Mucosa of gallbladder (tissue), 1 donor: ENCODE measurements around the gene IL1RAPL2. TPM values are rescaled to one million over a fixed set of nuclear protein-coding genes. Genes with fewer than 3 reads are reported as not detected.
A peak's percentile ranks its signal among the peaks of the same experiment; 100 is the strongest.
"Not testable (repeated sequence)": the region's sequence is repeated elsewhere in the genome, so short reads cannot be mapped to it uniquely, and the experiment has no call there.

Source experiments
- DNase-seq: peaks from one replicate; pipeline ENCODE4 v3.0.0-alpha.2; 2020; ENCODE audit warnings: low spot score
- total RNA-seq: library from RNA; stranded (reverse); gene quantifications from one replicate; pipeline ENCODE4 v1.2.1, GENCODE V29; 2021
- donor health status: DM: no; HTN: no; CAD: no.

Gene IL1RAPL2
- total RNA-seq, 1 donor from 2014 or later = 0.35 TPM

- peak; percentile 42 for DNase-seq
Measured at GRCh38 chrX:104670051-104670450, 104.1 kb downstream of the IL1RAPL2 start.

GRCh38 chrX:104677517-104677916 lies 111.5 kb downstream of the IL1RAPL2 start:
- not testable (repeated sequence) for DNase-seq

- DNase-seq = no peak
Measured at GRCh38 chrX:104679175-104679574, 113.2 kb downstream of the IL1RAPL2 start.

GRCh38 chrX:104681214-104681613 lies 115.2 kb downstream of the IL1RAPL2 start:
- DNase-seq = no peak

- DNase-seq = no peak
Measured at GRCh38 chrX:104684077-104684476, 118.1 kb downstream of the IL1RAPL2 start.

GRCh38 chrX:104695593-104695992 lies 129.6 kb downstream of the IL1RAPL2 start:
- DNase-seq = no peak

- DNase-seq = no peak
Measured at GRCh38 chrX:104696667-104697066, 130.7 kb downstream of the IL1RAPL2 start.

GRCh38 chrX:104697294-104697693 lies 131.3 kb downstream of the IL1RAPL2 start:
- DNase-seq = no peak

- no peak for DNase-seq
Measured at GRCh38 chrX:104707042-104707441, 141.0 kb downstream of the IL1RAPL2 start.

- no peak for DNase-seq
Measured at GRCh38 chrX:104707572-104707971, 141.6 kb downstream of the IL1RAPL2 start.

GRCh38 chrX:104712515-104712914 lies 146.5 kb downstream of the IL1RAPL2 start:
- DNase-seq = no peak

GRCh38 chrX:104721854-104722253 lies 155.9 kb downstream of the IL1RAPL2 start:
- DNase-seq = no peak

- DNase-seq = no peak
Measured at GRCh38 chrX:104728456-104728855, 162.5 kb downstream of the IL1RAPL2 start.

- DNase-seq = no peak
Measured at GRCh38 chrX:104742355-104742754, 176.4 kb downstream of the IL1RAPL2 start.

GRCh38 chrX:104745152-104745551 lies 179.2 kb downstream of the IL1RAPL2 start:
- DNase-seq = no peak

GRCh38 chrX:104749951-104750610 lies 184.1 kb downstream of the IL1RAPL2 start:
- DNase-seq = no peak

- no peak for DNase-seq
Measured at GRCh38 chrX:104762641-104763040, 196.6 kb downstream of the IL1RAPL2 start.

- DNase-seq = no peak
Measured at GRCh38 chrX:104789784-104790183, 223.8 kb downstream of the IL1RAPL2 start.

GRCh38 chrX:104795804-104796203 lies 229.8 kb downstream of the IL1RAPL2 start:
- no peak for DNase-seq

- no peak for DNase-seq
Measured at GRCh38 chrX:104803219-104803618, 237.2 kb downstream of the IL1RAPL2 start.

- DNase-seq = no peak
Measured at GRCh38 chrX:104806346-104806745, 240.3 kb downstream of the IL1RAPL2 start.

- no peak for DNase-seq
Measured at GRCh38 chrX:104833401-104833800, 267.4 kb downstream of the IL1RAPL2 start.

- no peak for DNase-seq
Measured at GRCh38 chrX:104842646-104843045, 276.6 kb downstream of the IL1RAPL2 start.

- DNase-seq = no peak
Measured at GRCh38 chrX:104852241-104852640, 286.2 kb downstream of the IL1RAPL2 start.
